OCI-LY1 (cell line): ENCODE measurements around the gene TMA7B.

Experiments
- H2AFZ ChIP-seq: fragments of 200-600 bp; sonication (generic), shearing (Covaris generic); 2 replicates; pipeline ENCODE4 v1.6.0; 2014; ENCODE audit warnings: antibody characterized with exemption, mild to moderate bottlenecking, low read length
- H3F3A ChIP-seq: fragments of 200-600 bp; sonication (generic), shearing (Covaris generic); 2 replicates; pipeline ENCODE4 v1.6.0; 2014; ENCODE audit warnings: mild to moderate bottlenecking, antibody characterized with exemption, low read length, moderate library complexity; ENCODE audit not compliant: insufficient read depth
- H3K27ac ChIP-seq: fragments of 200-600 bp; sonication (generic); 2 replicates; pipeline ENCODE4 v1.5.1; 2014; ENCODE audit warnings: low read length, mixed run types, mild to moderate bottlenecking, low read depth; ENCODE audit not compliant: poor library complexity, severe bottlenecking
- H3K27me3 ChIP-seq: fragments of 200-600 bp; sonication (generic); 2 replicates; pipeline ENCODE4 v1.6.0; 2014; ENCODE audit warnings: antibody characterized with exemption, mild to moderate bottlenecking, low read length, moderate library complexity; ENCODE audit not compliant: insufficient read depth
- H3K36me3 ChIP-seq: fragments of 200-600 bp; sonication (generic); 2 replicates; pipeline ENCODE4 v1.6.1; 2014; ENCODE audit warnings: mild to moderate bottlenecking, antibody characterized with exemption, low read length, moderate library complexity, mixed read lengths; ENCODE audit not compliant: insufficient read depth
- H3K4me1 ChIP-seq: fragments of 200-600 bp; sonication (generic); 2 replicates; pipeline ENCODE4 v1.5.1; 2014; ENCODE audit warnings: mild to moderate bottlenecking, low read length, moderate library complexity; ENCODE audit not compliant: insufficient read depth, severe bottlenecking
- H3K4me2 ChIP-seq: fragments of 200-600 bp; sonication (generic), shearing (Covaris generic); 2 replicates; pipeline ENCODE4 v1.6.1; 2014; ENCODE audit warnings: low read length
- H3K4me3 ChIP-seq: fragments of 200-600 bp; sonication (generic); 2 replicates; pipeline ENCODE4 v1.5.1; 2014; ENCODE audit warnings: low read length, low read depth, mild to moderate bottlenecking, mixed read lengths; ENCODE audit not compliant: poor library complexity, severe bottlenecking
- H3K79me2 ChIP-seq: fragments of 200-600 bp; shearing (Covaris generic); 2 replicates; pipeline ENCODE4 v1.6.1; 2016; ENCODE audit warnings: mixed run types, low read length, mixed read lengths; ENCODE audit not compliant: insufficient read depth
- H3K9ac ChIP-seq: fragments of 200-600 bp; sonication (generic), shearing (Covaris generic); 2 replicates; pipeline ENCODE4 v1.6.1; 2014; ENCODE audit warnings: mild to moderate bottlenecking, low read length, mixed read lengths
- H3K9me2 ChIP-seq: fragments of 200-600 bp; sonication (generic), shearing (Covaris generic); 2 replicates; pipeline ENCODE4 v1.6.1; 2014; ENCODE audit warnings: low read depth, mild to moderate bottlenecking, low read length, mixed read lengths
- H3K9me3 ChIP-seq: fragments of 200-600 bp; shearing (Covaris generic); 2 replicates; pipeline ENCODE4 v1.6.1; 2014; ENCODE audit warnings: low read length, mixed read lengths
- H4K20me1 ChIP-seq: fragments of 200-600 bp; sonication (generic), shearing (Covaris generic); 2 replicates; pipeline ENCODE4 v1.6.0; 2016; ENCODE audit warnings: mild to moderate bottlenecking, low read length; ENCODE audit not compliant: insufficient read depth
- EZH2 ChIP-seq: fragments of 200-600 bp; sonication (generic), shearing (Covaris generic); IDR thresholded peaks from 2 replicates; pipeline ENCODE4 v1.8.0; 2017; ENCODE audit warnings: borderline replicate concordance, mixed run types, mild to moderate bottlenecking, antibody characterized with exemption, low read length, moderate library complexity, mixed read lengths
- TF ChIP-seq, protein P1 (sequence below): fragments of 200-600 bp; sonication (generic), shearing (Covaris generic); IDR thresholded peaks from 2 replicates; pipeline ENCODE4 v1.5.1; 2017; ENCODE audit warnings: mild to moderate bottlenecking, antibody characterized with exemption, low read length, moderate library complexity, mixed read lengths

Gene TMA7B

DNA sequence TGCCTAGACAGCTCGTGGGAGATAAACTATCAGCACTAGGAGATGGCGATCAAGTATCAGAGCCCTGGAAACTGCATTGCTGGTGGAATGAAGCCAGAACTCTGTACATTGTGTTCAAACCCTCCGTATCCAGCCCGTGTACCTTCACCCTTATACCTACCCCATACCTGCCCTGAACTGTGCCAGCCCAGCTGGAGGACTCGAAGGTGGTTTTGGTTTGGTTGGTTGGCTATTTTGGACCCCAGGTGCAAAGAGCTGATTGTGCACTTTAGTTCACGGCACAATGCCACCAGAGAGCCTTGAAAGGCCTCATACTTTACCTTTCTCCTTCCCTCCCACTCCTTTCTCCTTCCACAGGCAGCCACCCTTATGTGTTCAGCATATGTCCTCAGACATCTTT lies 50.5 kb downstream of the TMA7B start:
- H3F3A ChIP-seq, result no peaks in the 10 kb centered on the region
- H3K4me1 ChIP-seq, result no peaks in the 10 kb centered on the region
- H3K9ac ChIP-seq, result no peak overlapping the region
- H4K20me1 ChIP-seq, result no peaks in the 10 kb centered on the region
- no peaks in the 10 kb centered on the region for H3K36me3 ChIP-seq
- H3K9me3 ChIP-seq, result no peaks in the 10 kb centered on the region
- TF ChIP-seq, protein P1, sequence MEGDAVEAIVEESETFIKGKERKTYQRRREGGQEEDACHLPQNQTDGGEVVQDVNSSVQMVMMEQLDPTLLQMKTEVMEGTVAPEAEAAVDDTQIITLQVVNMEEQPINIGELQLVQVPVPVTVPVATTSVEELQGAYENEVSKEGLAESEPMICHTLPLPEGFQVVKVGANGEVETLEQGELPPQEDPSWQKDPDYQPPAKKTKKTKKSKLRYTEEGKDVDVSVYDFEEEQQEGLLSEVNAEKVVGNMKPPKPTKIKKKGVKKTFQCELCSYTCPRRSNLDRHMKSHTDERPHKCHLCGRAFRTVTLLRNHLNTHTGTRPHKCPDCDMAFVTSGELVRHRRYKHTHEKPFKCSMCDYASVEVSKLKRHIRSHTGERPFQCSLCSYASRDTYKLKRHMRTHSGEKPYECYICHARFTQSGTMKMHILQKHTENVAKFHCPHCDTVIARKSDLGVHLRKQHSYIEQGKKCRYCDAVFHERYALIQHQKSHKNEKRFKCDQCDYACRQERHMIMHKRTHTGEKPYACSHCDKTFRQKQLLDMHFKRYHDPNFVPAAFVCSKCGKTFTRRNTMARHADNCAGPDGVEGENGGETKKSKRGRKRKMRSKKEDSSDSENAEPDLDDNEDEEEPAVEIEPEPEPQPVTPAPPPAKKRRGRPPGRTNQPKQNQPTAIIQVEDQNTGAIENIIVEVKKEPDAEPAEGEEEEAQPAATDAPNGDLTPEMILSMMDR, result no peak
- no peak for TF ChIP-seq EZH2
- H2AFZ ChIP-seq, result no peak overlapping the region
- no peak overlapping the region for H3K4me3 ChIP-seq
- H3K9me2 ChIP-seq, result no peaks in the 10 kb centered on the region
- 0 out of 2 replicates have a peak, but pooled peaks cover under 1% of the 10 kb centered on the region for H3K27me3 ChIP-seq
- no peaks in the 10 kb centered on the region for H3K79me2 ChIP-seq
- no peak overlapping the region for H3K27ac ChIP-seq
- H3K4me2 ChIP-seq, result no peak overlapping the region
